ENCODE results near the gene NT5C3A.

DNA sequence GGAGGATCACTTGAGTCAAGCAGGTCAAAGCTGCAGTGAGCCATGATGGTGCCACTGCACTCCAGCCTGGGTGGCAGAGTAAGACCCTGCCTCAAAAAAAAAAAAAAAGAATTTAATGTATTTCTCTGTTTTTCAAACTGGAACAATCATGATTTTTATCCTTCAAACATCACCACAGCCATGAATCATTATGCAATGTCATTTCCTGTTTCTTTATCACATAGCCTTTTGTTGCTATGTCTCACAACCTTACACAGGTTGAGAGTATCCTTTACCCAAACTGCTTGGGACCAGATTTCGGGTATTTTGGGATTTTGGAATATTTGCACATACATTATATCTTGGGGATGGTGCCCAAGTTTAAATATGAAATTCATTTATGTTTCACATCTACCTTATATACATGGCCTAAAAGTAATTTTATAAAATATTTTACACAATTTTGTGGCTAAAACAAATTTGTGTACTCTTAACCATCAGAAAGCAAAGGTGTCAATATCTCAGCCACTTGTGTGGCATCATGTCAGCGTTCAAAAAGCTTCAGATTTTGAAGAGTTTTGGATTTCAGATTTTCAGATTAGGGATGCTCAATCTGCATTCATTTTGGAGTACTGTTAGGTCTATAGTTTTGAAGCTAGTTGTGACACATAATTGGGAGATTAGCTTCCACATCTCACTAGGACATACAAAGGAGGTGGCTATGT lies 8.2 kb downstream of the NT5C3A start:
- TF ChIP-seq, protein P1, sequence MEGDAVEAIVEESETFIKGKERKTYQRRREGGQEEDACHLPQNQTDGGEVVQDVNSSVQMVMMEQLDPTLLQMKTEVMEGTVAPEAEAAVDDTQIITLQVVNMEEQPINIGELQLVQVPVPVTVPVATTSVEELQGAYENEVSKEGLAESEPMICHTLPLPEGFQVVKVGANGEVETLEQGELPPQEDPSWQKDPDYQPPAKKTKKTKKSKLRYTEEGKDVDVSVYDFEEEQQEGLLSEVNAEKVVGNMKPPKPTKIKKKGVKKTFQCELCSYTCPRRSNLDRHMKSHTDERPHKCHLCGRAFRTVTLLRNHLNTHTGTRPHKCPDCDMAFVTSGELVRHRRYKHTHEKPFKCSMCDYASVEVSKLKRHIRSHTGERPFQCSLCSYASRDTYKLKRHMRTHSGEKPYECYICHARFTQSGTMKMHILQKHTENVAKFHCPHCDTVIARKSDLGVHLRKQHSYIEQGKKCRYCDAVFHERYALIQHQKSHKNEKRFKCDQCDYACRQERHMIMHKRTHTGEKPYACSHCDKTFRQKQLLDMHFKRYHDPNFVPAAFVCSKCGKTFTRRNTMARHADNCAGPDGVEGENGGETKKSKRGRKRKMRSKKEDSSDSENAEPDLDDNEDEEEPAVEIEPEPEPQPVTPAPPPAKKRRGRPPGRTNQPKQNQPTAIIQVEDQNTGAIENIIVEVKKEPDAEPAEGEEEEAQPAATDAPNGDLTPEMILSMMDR (conservative IDR thresholded peaks at IDR 0.05), result no peak
- no peak for TF ChIP-seq EZH2 (IDR thresholded peaks at IDR 0.05; ENCODE audit: low read depth)

Data from PC-9 (cell line).